B cell (primary cell): ENCODE data around the gene AKAP6. TPM values are rescaled to one million over a fixed set of nuclear protein-coding genes. Genes with fewer than 3 reads are reported as not detected.

Source experiments
- ATAC-seq: fragments of 200-7000 bp; cut with Tn5 transposase; one replicate; pipeline ENCODE4 v1.10.0; 2021; ENCODE audit warnings: low read depth, mild to moderate bottlenecking, moderate number of reproducible peaks, moderate library complexity
- CTCF ChIA-PET: fragments of 350-600 bp; sonication (Branson Sonifier 250); formaldehyde crosslinking; loops from one replicate; lab custom pipeline; 2021; ENCODE audit warnings: antibody characterized with exemption, inconsistent platforms; lab: Charles Lee
- POLR2A ChIA-PET: fragments of 350-600 bp; sonication (Branson Sonifier 250); formaldehyde crosslinking; loops from one replicate; lab custom pipeline; 2021; ENCODE audit warnings: antibody characterized with exemption; lab: Charles Lee
- DNase-seq: peaks from one replicate; pipeline ENCODE4 v3.0.0; 2013
- H2AFZ ChIP-seq: 2 replicates; pipeline ENCODE4 v1.6.1; 2012; ENCODE audit warnings: mild to moderate bottlenecking, low read depth, low read length; ENCODE audit not compliant: insufficient read depth, poor library complexity, severe bottlenecking
- H3K27ac ChIP-seq, 2 donors: 1 replicate in 1 of 2; 2 replicates in 1 of 2; pipeline ENCODE4 v1.5.1; 2012 to 2013; ENCODE audit warnings: low read length in 2 of 2, mild to moderate bottlenecking in 2 of 2, moderate library complexity in 1 of 2
- H3K27me3 ChIP-seq, 4 experiments: fragments of 200-600 bp in 1 of 4; sonication (generic) in 1 of 4; replicated peaks in 1 of 4; 1 replicate in 2 of 4; 2 replicates in 2 of 4; pipeline versions ENCODE4 v1.6.1 to v1.7.0; 2013 to 2016; ENCODE audit warnings: low read length in 3 of 4, mild to moderate bottlenecking in 2 of 4, mixed read lengths in 1 of 4, moderate library complexity in 1 of 4; ENCODE audit not compliant: insufficient read depth in 4 of 4, control insufficient read depth in 3 of 4; ENCODE audit errors: control extremely low read depth in 1 of 4
- H3K36me3 ChIP-seq, 2 experiments: replicated peaks in 1 of 2; 1 replicate in 1 of 2; 2 replicates in 1 of 2; pipeline versions ENCODE4 v1.6.1 to v1.7.1; 2013; ENCODE audit warnings: low read length in 1 of 2; ENCODE audit not compliant: insufficient read depth in 2 of 2, control insufficient read depth in 1 of 2; ENCODE audit errors: control extremely low read depth in 1 of 2, extremely low read depth in 1 of 2
- H3K4me1 ChIP-seq, 2 donors: fragments of 200-600 bp in 1 of 2; sonication (generic) in 1 of 2; 1 replicate in 1 of 2; 2 replicates in 1 of 2; pipeline versions ENCODE4 v1.5.1 to v1.6.1; 2013 to 2017; ENCODE audit warnings: low read length in 2 of 2; ENCODE audit not compliant: control insufficient read depth in 2 of 2, insufficient read depth in 2 of 2
- H3K4me2 ChIP-seq: replicated peaks from 2 replicates; pipeline ENCODE3; 2012; ENCODE audit warnings: mild to moderate bottlenecking, low read depth, low read length; ENCODE audit not compliant: poor library complexity, severe bottlenecking
- H3K4me3 ChIP-seq, 5 experiments: fragments of 200-600 bp in 1 of 5; sonication (generic) in 1 of 5; 1 replicate in 3 of 5; 2 replicates in 2 of 5; pipeline versions ENCODE4 v1.5.1 to v1.7.0; 2011 to 2016; ENCODE audit warnings: low read length in 4 of 5, mild to moderate bottlenecking in 4 of 5, low read depth in 2 of 5, control low read depth in 1 of 5, moderate library complexity in 1 of 5; ENCODE audit not compliant: insufficient read depth in 1 of 5; ENCODE audit errors: control extremely low read depth in 1 of 5, extremely low read depth in 1 of 5
- H3K79me2 ChIP-seq: fragments of 200-600 bp; sonication (generic); one replicate; pipeline ENCODE4 v1.6.0; 2016; ENCODE audit warnings: low read length; ENCODE audit not compliant: control insufficient read depth, insufficient read depth
- H3K9ac ChIP-seq: fragments of 200-600 bp; sonication (generic); 2 replicates; pipeline ENCODE4 v1.6.1; 2017; ENCODE audit warnings: mild to moderate bottlenecking, low read length, moderate library complexity
- H3K9me3 ChIP-seq, 3 donors: one replicate each; pipeline versions ENCODE4 v1.6.1 to v1.7.1; 2013; ENCODE audit warnings: low read length in 2 of 3; ENCODE audit not compliant: control insufficient read depth in 2 of 3, insufficient read depth in 1 of 3; ENCODE audit errors: control extremely low read depth in 1 of 3
- H4K20me1 ChIP-seq: 2 replicates; pipeline ENCODE4 v1.6.0; 2012; ENCODE audit warnings: mild to moderate bottlenecking, low read length; ENCODE audit not compliant: insufficient read depth, control insufficient read depth, poor library complexity, severe bottlenecking
- H3K27ac Mint-ChIP-seq: one replicate; pipeline ENCODE4 v1.8.0; 2021; ENCODE audit warnings: mixed read lengths
- H3K27me3 Mint-ChIP-seq: one replicate; pipeline ENCODE4 v1.8.0; 2021; ENCODE audit warnings: mixed read lengths
- H3K4me1 Mint-ChIP-seq: one replicate; pipeline ENCODE4 v1.8.0; 2021; ENCODE audit warnings: mixed read lengths
- H3K4me3 Mint-ChIP-seq: one replicate; pipeline ENCODE4 v1.8.0; 2021; ENCODE audit warnings: mixed read lengths
- H3K9me3 Mint-ChIP-seq: one replicate; pipeline ENCODE4 v1.8.0; 2022; ENCODE audit warnings: mixed read lengths; ENCODE audit not compliant: insufficient read depth
- CTCF ChIP-seq: fragments of 200-600 bp; IDR thresholded peaks from one replicate; pipeline ENCODE4 v1.8.0; 2022; ENCODE audit warnings: antibody characterized with exemption, mild to moderate bottlenecking
- EZH2 ChIP-seq: IDR thresholded peaks from 2 replicates; pipeline ENCODE4 v1.6.1; 2012; ENCODE audit warnings: borderline replicate concordance, low read depth, mild to moderate bottlenecking, moderate library complexity, low read length; ENCODE audit not compliant: insufficient read depth, poor library complexity, severe bottlenecking
- WGBS: methylation state at CpG from one replicate; pipeline ENCODE4 v1.1.5; 2013; ENCODE audit warnings: missing lambda C conversion rate; ENCODE audit not compliant: insufficient coverage; 5-methylcytosine and 5-hydroxymethylcytosine counted together
- intact Hi-C: fragments of 100-400 bp; cut with micrococcal nuclease; formaldehyde crosslinking; loops from one replicate; pipeline ENCODE4 v1.10.0; 2022
- polyA plus RNA-seq: library from polyadenylated mRNA; depleted of rRNA; stranded (reverse); fragments of >200 nt; gene quantifications from 2 replicates; pipeline ENCODE4 v1.2.3, GENCODE V29; 2012
- total RNA-seq, 2 donors: library from RNA; stranded (reverse); fragments of 120-200 nt in 1 of 2; gene quantifications; 1 replicate in 1 of 2; 2 replicates in 1 of 2; pipeline versions ENCODE4 v1.2.3 to v1.2.4, GENCODE V29; 2013 to 2022

The AKAP6 gene
- total and polyA plus RNA-seq, 2 donors (not counting 1 experiment from before 2014, with no cell fraction given): 1.4 to 2.8 TPM

DNA sequence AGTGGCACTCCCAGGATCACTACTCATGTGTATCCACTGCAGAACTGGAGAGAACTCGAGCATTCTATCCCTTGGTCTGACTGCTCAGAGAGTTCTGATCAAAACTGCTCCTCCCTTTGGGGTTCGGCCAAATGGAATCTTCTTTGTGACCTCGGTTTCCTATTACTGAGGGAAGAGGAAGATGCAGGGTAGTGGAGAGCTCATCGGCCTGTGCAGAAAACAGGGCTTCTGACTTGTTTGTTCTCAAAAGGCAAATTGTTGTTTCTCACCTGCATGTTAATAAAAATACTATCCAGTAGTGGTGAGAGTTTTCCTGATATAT, 17.1 kb upstream of the AKAP6 start:
- Histone ChIP-seq H3K36me3 (no peaks in the 10 kb centered on the region), H3K79me2 (no peaks in the 10 kb centered on the region), H4K20me1 (no peaks in the 10 kb centered on the region), H3K27me3 (no peaks in the 10 kb centered on the region), H3K9ac (no peak overlapping the region), H3K4me1 (no peaks in the 10 kb centered on the region), H2AFZ (no peak overlapping the region), H3K9me3 (no peaks in the 10 kb centered on the region), H3K4me3 (no peak overlapping the region), H3K4me2 (no peak overlapping the region), H3K27ac (no peak overlapping the region)
- Mint-ChIP-seq H3K9me3 (no peaks in the 10 kb centered on the region), H3K27me3 (peaks cover 8% of the 10 kb centered on the region), H3K4me3 (no peak overlapping the region), H3K27ac (no peak overlapping the region), H3K4me1 (no peaks in the 10 kb centered on the region)
- no peak for TF ChIP-seq EZH2
- no peak for TF ChIP-seq CTCF
- 100% methylated on average over 1 of the region's 4 CpGs for WGBS
- intact Hi-C loops: no loop called here
- no peak for ATAC-seq
- ChIA-PET POLR2A (no interaction called here), CTCF (no interaction called here)
- no peak for DNase-seq

GRCh38 chr14:32313844-32314376, 15.2 kb upstream of the AKAP6 start:
- H3K9me3 ChIP-seq: no peaks in the 10 kb centered on the region
- no peaks in the 10 kb centered on the region for H3K79me2 ChIP-seq
- 95% methylated on average over 4 of the region's 5 CpGs for WGBS
- no peaks in the 10 kb centered on the region for H4K20me1 ChIP-seq
- H3K4me1 ChIP-seq: no peaks in the 10 kb centered on the region
- no peak overlapping the region for H3K27ac Mint-ChIP-seq
- peaks cover 14% of the 10 kb centered on the region for H3K27me3 Mint-ChIP-seq
- ChIA-PET POLR2A (no interaction called here), CTCF (no interaction called here)
- H3K9ac ChIP-seq: no peak overlapping the region
- H2AFZ ChIP-seq: no peak overlapping the region
- no peak overlapping the region for H3K4me3 Mint-ChIP-seq
- no peak for TF ChIP-seq EZH2
- no peak for TF ChIP-seq CTCF
- intact Hi-C loops: no loop called here
- H3K4me3 ChIP-seq: no peak overlapping the region
- H3K4me2 ChIP-seq: no peak overlapping the region
- no peak overlapping the region for H3K27ac ChIP-seq
- no peaks in the 10 kb centered on the region for H3K4me1 Mint-ChIP-seq
- H3K36me3 ChIP-seq: no peaks in the 10 kb centered on the region
- DNase-seq (no peak), ATAC-seq (no peak)
- H3K27me3 ChIP-seq: no peaks in the 10 kb centered on the region
- no peaks in the 10 kb centered on the region for H3K9me3 Mint-ChIP-seq
